GM12878 (cell line): Measurements from ENCODE around the gene LASP1NB.

ENCODE experiments used
- ATAC-seq: fragments of 200-7000 bp; cut with Tn5 transposase; 3 replicates; pipeline ENCODE4 v1.9.1; 2020; ENCODE audit warnings: mild to moderate bottlenecking, moderate library complexity
- BruUV-seq: library from RNA; stranded (reverse); fragments of 400-500 nt; replicated peaks from 2 replicates; lab custom pipeline; 2021; lab: Mats Ljungman, UMichigan
- CTCF ChIA-PET: fragments of 300-600 bp; sonication (Branson Sonifier 250); formaldehyde crosslinking; extraction: SDS; loops from one replicate; lab custom pipeline; 2021; ENCODE audit warnings: inconsistent platforms; lab: Yijun Ruan, JAX
- POLR2A ChIA-PET: fragments of 350-600 bp; formaldehyde crosslinking; extraction: SDS; loops from one replicate; lab custom pipeline; 2021; ENCODE audit warnings: inconsistent platforms; lab: Charles Lee
- RAD21 ChIA-PET: fragments of 300-600 bp; sonication (Branson Sonifier 250); formaldehyde crosslinking; loops from one replicate; lab custom pipeline; 2023; ENCODE audit warnings: antibody characterized with exemption; ENCODE audit not compliant: unreplicated experiment; lab: Charles Lee
- SMC1A ChIA-PET: fragments of 300-600 bp; sonication (Branson Sonifier 250); formaldehyde crosslinking; loops from one replicate; lab custom pipeline; 2023; ENCODE audit not compliant: unreplicated experiment, uncharacterized antibody; lab: Charles Lee
- DNase-seq: peaks from one replicate; pipeline ENCODE4 v3.0.0-alpha.2; 2011; ENCODE audit warnings: low read depth, low spot score
- FAIRE-seq: peaks from 3 replicates; lab custom pipeline; 2011; peaks lifted over from hg19 to GRCh38; lab: Jason Lieb, UNC
- H2AFZ ChIP-seq: 2 replicates; pipeline ENCODE4 v1.6.0; 2011; ENCODE audit warnings: low read depth, low read length, control low read depth; ENCODE audit not compliant: control insufficient read depth
- H3K27ac ChIP-seq: 2 replicates; pipeline ENCODE4 v1.5.1; 2011; ENCODE audit warnings: control low read depth; ENCODE audit not compliant: control insufficient read depth, insufficient read depth
- H3K27me3 ChIP-seq, 2 experiments: replicated peaks in 1 of 2; 2 replicates each; pipeline versions ENCODE4 v1.6.0 to v1.6.1; 2011; ENCODE audit warnings: low read length in 1 of 2; ENCODE audit not compliant: control insufficient read depth in 2 of 2, insufficient read depth in 2 of 2
- H3K36me3 ChIP-seq, 2 experiments: 2 replicates each; pipeline ENCODE4 v1.5.1; 2011; ENCODE audit warnings: low read length in 1 of 2; ENCODE audit not compliant: control insufficient read depth in 2 of 2, insufficient read depth in 2 of 2
- H3K4me1 ChIP-seq: 2 replicates; pipeline ENCODE4 v1.6.1; 2011; ENCODE audit warnings: mild to moderate bottlenecking, low read length, moderate library complexity, mixed read lengths; ENCODE audit not compliant: control insufficient read depth, insufficient read depth
- H3K4me2 ChIP-seq: 2 replicates; pipeline ENCODE4 v1.6.0; 2011; ENCODE audit warnings: control low read depth; ENCODE audit not compliant: control insufficient read depth, insufficient read depth
- H3K4me3 ChIP-seq: fragments of 200-600 bp; sonication (generic); 2 replicates; pipeline ENCODE4 v1.5.1; 2016
- H3K79me2 ChIP-seq: 2 replicates; pipeline ENCODE4 v1.6.0; 2011; ENCODE audit warnings: low read length; ENCODE audit not compliant: control insufficient read depth, insufficient read depth
- H3K9ac ChIP-seq: 2 replicates; pipeline ENCODE4 v1.8.0; 2011; ENCODE audit warnings: low read length, control low read depth, mixed read lengths; ENCODE audit not compliant: control insufficient read depth, insufficient read depth
- H3K9me3 ChIP-seq: replicated peaks from 3 replicates; pipeline ENCODE4 v1.5.1; 2011; ENCODE audit warnings: mild to moderate bottlenecking, low read length; ENCODE audit not compliant: control insufficient read depth, insufficient read depth
- H4K20me1 ChIP-seq: 2 replicates; pipeline ENCODE4 v1.6.0; 2011; ENCODE audit not compliant: control insufficient read depth, insufficient read depth
- NFYB ChIP-seq: IDR thresholded peaks from 2 replicates; pipeline ENCODE4 v1.6.1; 2011; ENCODE audit warnings: low read depth, mild to moderate bottlenecking, low read length, improper control_type of control experiment, moderate library complexity; ENCODE audit not compliant: insufficient read depth
- SMAD5 ChIP-seq: IDR thresholded peaks from 2 replicates; pipeline ENCODE4 v1.6.1; 2016; ENCODE audit warnings: antibody characterized with exemption, low read depth
- TAF1 ChIP-seq: IDR thresholded peaks from 2 replicates; pipeline ENCODE4 v1.6.1; 2011; ENCODE audit warnings: mild to moderate bottlenecking, low read depth, low read length, borderline replicate concordance
- USF1 ChIP-seq: IDR thresholded peaks from 2 replicates; pipeline ENCODE4 v1.6.1; 2011; ENCODE audit warnings: borderline replicate concordance, low read depth, mild to moderate bottlenecking, moderate library complexity, mixed read lengths, low read length; ENCODE audit not compliant: insufficient read depth; ENCODE audit errors: extremely low read length
- WGBS: methylation state at CpG from one replicate; pipeline ENCODE4 v1.1.6; 2016; ENCODE audit warnings: low lambda C conversion rate; ENCODE audit not compliant: insufficient replicate concordance, insufficient coverage; ENCODE audit errors: missing lambda C conversion rate; 5-methylcytosine and 5-hydroxymethylcytosine counted together
- in situ Hi-C: fragments of 300-500 bp; cut with MboI; formaldehyde crosslinking; loops from 9 replicates; pipeline ENCODE4 v1.14.3; 2018; ENCODE audit warnings: mixed read lengths
- intact Hi-C: fragments of 100-400 bp; cut with micrococcal nuclease; formaldehyde crosslinking; loops from one replicate; pipeline ENCODE4 v1.14.2; 2022; ENCODE audit not compliant: unreplicated experiment

LASP1NB gene

GRCh38 chr17:38925263-38925995 lies at the start of gene LASP1NB:
TSS of gene LASP1NB (plus strand) at chr17:38925614.
- no peak within 1 kb of the TSS for H3K4me2 ChIP-seq
- CTCF ChIA-PET = interaction anchor here (0.7 to 3.9 kb wide), 7 partner anchors 9 to 319 kb away, joined by 3 to 14 read pairs (median 3); partner anchors contain the start of gene PLXDC1
- H4K20me1 ChIP-seq = no peaks in the 10 kb centered on the region; the same call in 1 of the 2 replicates
- peaks cover 0 to 2% of the 10 kb centered on the region in 2 experiments; a peak in 2 of 4 replicates for H3K36me3 ChIP-seq
- no TSS peak for BruUV-seq
- no peak for DNase-seq
- RAD21 ChIA-PET = interaction anchor here (0.7 to 2.4 kb wide), 3 partner anchors 53 to 58 kb away, joined by 3 to 6 read pairs (median 5); no protein-coding TSS in a partner anchor
- H3K4me3 ChIP-seq = no peak within 1 kb of the TSS
- TF ChIP-seq NFYB (0 out of 2 replicates have a peak, but pooled peaks have one; percentile 53), USF1 (no peak), SMAD5 (no peak), TAF1 (no peak)
- no peak for ATAC-seq
- no peaks in the 10 kb centered on the region for H3K9me3 ChIP-seq
- no peak within 1 kb of the TSS for H3K9ac ChIP-seq
- H3K27ac ChIP-seq = no peak within 1 kb of the TSS
- peaks cover 3% of the 10 kb centered on the region for H3K4me1 ChIP-seq
- H2AFZ ChIP-seq = no peak within 1 kb of the TSS
- WGBS = 81% methylated on average over 14 of the region's 14 CpGs
- no peaks in the 10 kb centered on the region for H3K27me3 ChIP-seq
- FAIRE-seq = no peak
- intact Hi-C loops = no loop called here
- in situ Hi-C loops = no loop called here
- SMC1A ChIA-PET = interaction anchor here (0.7 to 1.9 kb wide), 7 partner anchors 12 to 128 kb away, joined by 3 to 6 read pairs (median 4); no protein-coding TSS in a partner anchor
- POLR2A ChIA-PET = interaction anchor here (0.5 kb wide), 1 partner anchor 139 kb away, joined by 3 read pairs; no protein-coding TSS in a partner anchor
- H3K79me2 ChIP-seq = no peaks in the 10 kb centered on the region
